ENCODE results near the gene TMEM167A. TPM values are rescaled to one million over a fixed set of nuclear protein-coding genes. Genes with fewer than 3 reads are reported as not detected.

Gene TMEM167A
- total and polyA plus RNA-seq, 12 donors = 23.9 to 164 (median 86.1) TPM

- Histone ChIP-seq H3K27ac (no peak overlapping the region), H3K4me1 (replicated peaks in 1 of 2) (no peaks in the 10 kb centered on the region), H3K9me3 (replicated peaks in 1 of 3) (peaks cover 0 to 5% (median 0%) of the 10 kb centered on the region in 3 donors), H3K27me3 (no peaks in the 10 kb centered on the region), H3K4me3 (no peak overlapping the region), H3K36me3 (replicated peaks in 1 of 2) (no peaks in the 10 kb centered on the region)
- DNase-seq = no peak
- 79 to 88% (median 83%) methylated on average over 1 of the region's 1 CpG for WGBS, 4 donors
- intact Hi-C loops (cut with DNase I) = no loop called here
- TF ChIP-seq, protein P1, sequence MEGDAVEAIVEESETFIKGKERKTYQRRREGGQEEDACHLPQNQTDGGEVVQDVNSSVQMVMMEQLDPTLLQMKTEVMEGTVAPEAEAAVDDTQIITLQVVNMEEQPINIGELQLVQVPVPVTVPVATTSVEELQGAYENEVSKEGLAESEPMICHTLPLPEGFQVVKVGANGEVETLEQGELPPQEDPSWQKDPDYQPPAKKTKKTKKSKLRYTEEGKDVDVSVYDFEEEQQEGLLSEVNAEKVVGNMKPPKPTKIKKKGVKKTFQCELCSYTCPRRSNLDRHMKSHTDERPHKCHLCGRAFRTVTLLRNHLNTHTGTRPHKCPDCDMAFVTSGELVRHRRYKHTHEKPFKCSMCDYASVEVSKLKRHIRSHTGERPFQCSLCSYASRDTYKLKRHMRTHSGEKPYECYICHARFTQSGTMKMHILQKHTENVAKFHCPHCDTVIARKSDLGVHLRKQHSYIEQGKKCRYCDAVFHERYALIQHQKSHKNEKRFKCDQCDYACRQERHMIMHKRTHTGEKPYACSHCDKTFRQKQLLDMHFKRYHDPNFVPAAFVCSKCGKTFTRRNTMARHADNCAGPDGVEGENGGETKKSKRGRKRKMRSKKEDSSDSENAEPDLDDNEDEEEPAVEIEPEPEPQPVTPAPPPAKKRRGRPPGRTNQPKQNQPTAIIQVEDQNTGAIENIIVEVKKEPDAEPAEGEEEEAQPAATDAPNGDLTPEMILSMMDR (IDR thresholded peaks at IDR 0.05) = no peak
- TF ChIP-seq POLR2A (IDR thresholded peaks at IDR 0.05) = no peak
These were observed 32.2 kb upstream of the TMEM167A start for GRCh38 chr5:83109380-83109779.

- H3K27ac ChIP-seq = no peak overlapping the region
- peaks cover 0 to 5% (median 0%) of the 10 kb centered on the region in 3 donors for H3K9me3 ChIP-seq (replicated peaks in 1 of 3)
- no peak overlapping the region for H3K4me3 ChIP-seq
- no peaks in the 10 kb centered on the region for H3K27me3 ChIP-seq
- intact Hi-C loops (cut with DNase I) = no loop called here
- WGBS, 4 donors = 93 to 95% (median 94%) methylated on average over 3 of the region's 3 CpGs
- no peaks in the 10 kb centered on the region for H3K36me3 ChIP-seq (replicated peaks in 1 of 2)
- no peak for DNase-seq
- no peaks in the 10 kb centered on the region for H3K4me1 ChIP-seq (replicated peaks in 1 of 2)
- TF ChIP-seq POLR2A (IDR thresholded peaks at IDR 0.05) = no peak
- TF ChIP-seq, protein P1 (IDR thresholded peaks at IDR 0.05) = no peak
These were observed 30.7 kb upstream of the TMEM167A start for GRCh38 chr5:83107692-83108420.

GRCh38 chr5:83104021-83104420, 26.8 kb upstream of the TMEM167A start:
- TF ChIP-seq, protein P1 (IDR thresholded peaks at IDR 0.05) = no peak
- TF ChIP-seq POLR2A (IDR thresholded peaks at IDR 0.05) = no peak
- H3K27ac ChIP-seq = no peak overlapping the region
- DNase-seq = no peak

GRCh38 chr5:83102364-83102980, 25.3 kb upstream of the TMEM167A start:
- peaks cover 0 to 10% (median 0%) of the 10 kb centered on the region in 3 donors for H3K9me3 ChIP-seq (replicated peaks in 1 of 3)
- no peaks in the 10 kb centered on the region for H3K27me3 ChIP-seq
- DNase-seq = no peak
- no peaks in the 10 kb centered on the region for H3K36me3 ChIP-seq (replicated peaks in 1 of 2)
- no peak overlapping the region for H3K4me3 ChIP-seq
- H3K27ac ChIP-seq = no peak overlapping the region
- intact Hi-C loops (cut with DNase I) = no loop called here
- TF ChIP-seq, protein P1 (IDR thresholded peaks at IDR 0.05) = no peak
- no peak for TF ChIP-seq POLR2A (IDR thresholded peaks at IDR 0.05)
- peaks cover 0 to 18% of the 10 kb centered on the region in 2 donors for H3K4me1 ChIP-seq (replicated peaks in 1 of 2)

More at GRCh38 chr5:83104021-83104420, 26.8 kb upstream of the TMEM167A start:
- Histone ChIP-seq H3K9me3 (replicated peaks in 1 of 3) (peaks cover 0 to 6% (median 0%) of the 10 kb centered on the region in 3 donors), H3K4me3 (no peak overlapping the region), H3K36me3 (replicated peaks in 1 of 2) (no peaks in the 10 kb centered on the region), H3K4me1 (replicated peaks in 1 of 2) (peaks cover 0 to 13% of the 10 kb centered on the region in 2 donors), H3K27me3 (no peaks in the 10 kb centered on the region)
- intact Hi-C loops (cut with DNase I) = no loop called here
